Measurements from ENCODE around the gene PTGIS. TPM values are rescaled to one million over a fixed set of nuclear protein-coding genes. Genes with fewer than 3 reads are reported as not detected.

PTGIS gene
- total and polyA plus RNA-seq, 2 donors (not counting 3 experiments of a cell fraction or from before 2014, with no cell fraction given) = 6.2 to 11.8 TPM

DNA sequence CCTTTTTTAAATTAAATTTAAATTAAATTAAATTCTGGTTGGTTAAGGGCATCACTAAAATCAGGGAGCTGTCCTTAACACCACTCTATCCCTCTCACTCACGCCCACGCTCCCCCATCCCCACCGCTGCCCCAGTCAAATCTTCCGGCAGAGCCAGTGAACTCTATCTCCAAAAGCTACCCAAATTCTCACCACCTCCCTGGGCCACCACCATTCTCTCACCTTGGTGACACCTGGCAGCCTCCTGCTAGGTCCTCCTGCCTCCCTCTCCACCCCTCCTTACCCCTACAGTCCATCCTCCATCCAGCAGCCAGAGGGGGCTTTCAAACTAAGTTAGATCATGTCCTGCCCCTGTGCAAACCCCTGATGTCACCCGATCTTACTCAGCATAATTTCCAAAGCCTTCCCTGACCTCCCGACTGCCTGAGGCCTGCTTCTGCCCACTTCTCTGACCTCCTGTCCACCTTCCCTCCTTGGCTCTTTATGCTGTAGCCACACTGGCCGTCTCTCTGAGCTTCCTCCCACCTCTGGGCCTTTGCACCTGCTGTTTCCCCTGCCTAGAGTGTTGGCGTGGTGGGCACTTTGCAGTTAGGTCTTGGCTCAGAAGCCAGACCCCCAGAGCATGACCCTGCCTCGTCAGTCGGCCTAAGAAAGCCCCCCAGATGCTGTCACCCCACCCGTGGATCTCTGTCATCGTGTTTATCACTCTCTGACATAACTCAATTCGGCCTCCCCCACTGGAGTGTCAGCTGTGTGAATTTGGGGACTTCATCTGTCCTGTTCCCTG lies 24.7 kb downstream of the PTGIS start:
- Histone ChIP-seq H4K20me1 (replicated peaks; ENCODE audit: control insufficient read depth, extremely low read depth, insufficient read depth, low read length) (no peaks in the 10 kb centered on the region), H3K4me3 (replicated peaks in 1 of 3; ENCODE audit: insufficient read depth in 1 of 3, low read depth in 1 of 3, low read length in 3 of 3) (no peak overlapping the region), H3K36me3 (ENCODE audit: control insufficient read depth in 2 of 2, extremely low read depth in 1 of 2, insufficient read depth in 2 of 2, low read length in 2 of 2) (peaks cover 0 to 5% of the 10 kb centered on the region in 2 experiments), H3K9me3 (replicated peaks; ENCODE audit: control insufficient read depth, insufficient read depth, low read length) (no peaks in the 10 kb centered on the region), H3K27ac (ENCODE audit: insufficient read depth, low read depth, low read length) (no peak overlapping the region), H3K4me1 (ENCODE audit: control insufficient read depth, extremely low read depth, insufficient read depth, low read length) (no peaks in the 10 kb centered on the region), H3K9me1 (replicated peaks; ENCODE audit: control insufficient read depth, extremely low read depth, insufficient read depth, low read length) (no peaks in the 10 kb centered on the region), H3K79me2 (ENCODE audit: control insufficient read depth, insufficient read depth, low read length) (no peaks in the 10 kb centered on the region), H3K9ac (replicated peaks; ENCODE audit: extremely low read depth, insufficient read depth, low read length) (no peak overlapping the region), H3K27me3 (ENCODE audit: control insufficient read depth in 2 of 2, insufficient read depth in 2 of 2, low read length in 2 of 2) (no peaks in the 10 kb centered on the region), H3K4me2 (ENCODE audit: insufficient read depth, low read length) (no peak overlapping the region), H2AFZ (ENCODE audit: low read depth, low read length) (no peak overlapping the region)
- no TSS peak for BruUV-seq (replicated peaks)
- ChIA-PET CTCF (interaction anchor here (0.6 to 12.5 kb wide), 7 partner anchors 9 to 303 kb away, joined by 3 to 962 read pairs (median 25); no protein-coding TSS in a partner anchor), POLR2A (interaction anchor here (0.6 kb wide), 1 partner anchor 27 kb away, joined by 3 read pairs; no protein-coding TSS in a partner anchor)
- intact Hi-C loops (cut with micrococcal nuclease) (loop anchor here (5.0 kb wide), 1 partner anchor 304 kb away; no protein-coding TSS in a partner anchor), dilution Hi-C loops (cut with MboI; ENCODE audit: extremely low pct_ligation_motif_present, low sequenced_read_pairs) (no loop called here)
- no peak for FAIRE-seq
- no peak for DNase-seq (ENCODE audit: low read depth, low spot score)
- TF ChIP-seq, protein P1, sequence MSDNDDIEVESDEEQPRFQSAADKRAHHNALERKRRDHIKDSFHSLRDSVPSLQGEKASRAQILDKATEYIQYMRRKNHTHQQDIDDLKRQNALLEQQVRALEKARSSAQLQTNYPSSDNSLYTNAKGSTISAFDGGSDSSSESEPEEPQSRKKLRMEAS (IDR thresholded peaks at IDR 0.05; ENCODE audit: insufficient read depth, insufficient read length) = no peak
- TF ChIP-seq MYC (IDR thresholded peaks at IDR 0.05; ENCODE audit: low read depth, low read length) (no peak), POLR2A (IDR thresholded peaks at IDR 0.05; ENCODE audit: low read depth, low read length) (no peak), GATA2 (IDR thresholded peaks at IDR 0.05; ENCODE audit: insufficient read depth, insufficient read length, low read depth, low read length) (no peak), EZH2 (IDR thresholded peaks at IDR 0.05; ENCODE audit: borderline replicate concordance, low read depth, low read length, severe bottlenecking) (no peak), JUN (IDR thresholded peaks at IDR 0.05; ENCODE audit: borderline replicate concordance, insufficient read depth, insufficient read length, low read depth) (no peak), POLR2AphosphoS5 (IDR thresholded peaks at IDR 0.05; ENCODE audit: insufficient read depth, low read depth, low read length) (no peak), FOS (IDR thresholded peaks at IDR 0.05; ENCODE audit: borderline replicate concordance, insufficient read depth, low read length) (no peak)
- TF ChIP-seq, protein P2, sequence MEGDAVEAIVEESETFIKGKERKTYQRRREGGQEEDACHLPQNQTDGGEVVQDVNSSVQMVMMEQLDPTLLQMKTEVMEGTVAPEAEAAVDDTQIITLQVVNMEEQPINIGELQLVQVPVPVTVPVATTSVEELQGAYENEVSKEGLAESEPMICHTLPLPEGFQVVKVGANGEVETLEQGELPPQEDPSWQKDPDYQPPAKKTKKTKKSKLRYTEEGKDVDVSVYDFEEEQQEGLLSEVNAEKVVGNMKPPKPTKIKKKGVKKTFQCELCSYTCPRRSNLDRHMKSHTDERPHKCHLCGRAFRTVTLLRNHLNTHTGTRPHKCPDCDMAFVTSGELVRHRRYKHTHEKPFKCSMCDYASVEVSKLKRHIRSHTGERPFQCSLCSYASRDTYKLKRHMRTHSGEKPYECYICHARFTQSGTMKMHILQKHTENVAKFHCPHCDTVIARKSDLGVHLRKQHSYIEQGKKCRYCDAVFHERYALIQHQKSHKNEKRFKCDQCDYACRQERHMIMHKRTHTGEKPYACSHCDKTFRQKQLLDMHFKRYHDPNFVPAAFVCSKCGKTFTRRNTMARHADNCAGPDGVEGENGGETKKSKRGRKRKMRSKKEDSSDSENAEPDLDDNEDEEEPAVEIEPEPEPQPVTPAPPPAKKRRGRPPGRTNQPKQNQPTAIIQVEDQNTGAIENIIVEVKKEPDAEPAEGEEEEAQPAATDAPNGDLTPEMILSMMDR (IDR thresholded peaks at IDR 0.05; ENCODE audit: extremely low read depth in 1 of 2, insufficient read depth in 1 of 2, low read depth in 1 of 2, low read length in 2 of 2) = no peak
